IMR-90 (cell line): ENCODE results near the gene SLC24A3. TPM values are rescaled to one million over a fixed set of nuclear protein-coding genes. Genes with fewer than 3 reads are reported as not detected.

Source experiments
- ATAC-seq: fragments of 200-7000 bp; cut with Tn5 transposase; 2 replicates; pipeline ENCODE4 v1.9.1; 2020; ENCODE audit warnings: low read depth, mild to moderate bottlenecking, moderate library complexity
- BruUV-seq: library from RNA; stranded (reverse); fragments of 400-500 nt; replicated peaks from 2 replicates; lab custom pipeline; 2021; lab: Mats Ljungman, UMichigan
- CTCF ChIA-PET: fragments of 300-600 bp; formaldehyde crosslinking; extraction: SDS; loops from one replicate; lab custom pipeline; 2021; ENCODE audit warnings: antibody characterized with exemption; lab: Yijun Ruan, JAX
- POLR2A ChIA-PET: fragments of 300-600 bp; sonication (Branson Sonifier 250); formaldehyde crosslinking; loops from one replicate; lab custom pipeline; 2022; ENCODE audit warnings: antibody characterized with exemption; ENCODE audit not compliant: unreplicated experiment; lab: Charles Lee
- DNase-seq: peaks from one replicate; pipeline ENCODE4 v3.0.0; 2013
- H2AFZ ChIP-seq: replicated peaks from 2 replicates; pipeline ENCODE3; 2013; ENCODE audit warnings: low read length, mild to moderate bottlenecking; ENCODE audit not compliant: poor library complexity
- H2AK5ac ChIP-seq: 2 replicates; pipeline ENCODE4 v1.6.1; 2013; ENCODE audit warnings: low read depth, low read length, inconsistent platforms
- H2AK9ac ChIP-seq: replicated peaks from 2 replicates; pipeline ENCODE3; 2013; ENCODE audit warnings: mild to moderate bottlenecking, low read depth, low read length, moderate library complexity; ENCODE audit not compliant: poor library complexity
- H2BK120ac ChIP-seq: 2 replicates; pipeline ENCODE4 v1.6.1; 2013; ENCODE audit warnings: low read depth, low read length, inconsistent platforms
- H2BK15ac ChIP-seq: 3 replicates; pipeline ENCODE4 v1.6.1; 2013; ENCODE audit warnings: low read depth, low read length, inconsistent platforms
- H2BK20ac ChIP-seq: 2 replicates; pipeline ENCODE4 v1.6.1; 2013; ENCODE audit warnings: low read depth, mild to moderate bottlenecking, inconsistent platforms, low read length, moderate library complexity
- H2BK5ac ChIP-seq: 2 replicates; pipeline ENCODE4 v1.6.1; 2013; ENCODE audit warnings: mild to moderate bottlenecking, low read depth, low read length, inconsistent platforms; ENCODE audit not compliant: poor library complexity, severe bottlenecking
- H3K14ac ChIP-seq: replicated peaks from 2 replicates; pipeline ENCODE4 v1.6.1; 2013; ENCODE audit warnings: low read depth, low read length, inconsistent platforms
- H3K18ac ChIP-seq: 2 replicates; pipeline ENCODE4 v1.6.1; 2013; ENCODE audit warnings: low read depth, low read length, control low read depth
- H3K23ac ChIP-seq: 2 replicates; pipeline ENCODE4 v1.6.1; 2013; ENCODE audit warnings: low read depth, low read length, inconsistent platforms
- H3K27ac ChIP-seq: 2 replicates; pipeline ENCODE4 v1.5.1; 2013; ENCODE audit warnings: mild to moderate bottlenecking, control low read depth, low read length; ENCODE audit not compliant: insufficient read depth
- H3K27me3 ChIP-seq: 2 replicates; pipeline ENCODE4 v1.6.1; 2013; ENCODE audit warnings: low read length; ENCODE audit not compliant: control insufficient read depth, insufficient read depth
- H3K36me3 ChIP-seq: 2 replicates; pipeline ENCODE4 v1.6.1; 2013; ENCODE audit warnings: low read length, mixed read lengths; ENCODE audit not compliant: control insufficient read depth, insufficient read depth
- H3K4ac ChIP-seq: 2 replicates; pipeline ENCODE4 v1.6.1; 2013; ENCODE audit warnings: low read depth, low read length, inconsistent platforms
- H3K4me1 ChIP-seq: 2 replicates; pipeline ENCODE4 v1.6.1; 2013; ENCODE audit warnings: low read length, mixed read lengths; ENCODE audit not compliant: control insufficient read depth, insufficient read depth
- H3K4me2 ChIP-seq: 2 replicates; pipeline ENCODE4 v1.6.1; 2013; ENCODE audit warnings: low read depth, mild to moderate bottlenecking, control low read depth, low read length, moderate library complexity
- H3K4me3 ChIP-seq: 2 replicates; pipeline ENCODE4 v1.5.1; 2013; ENCODE audit warnings: low read depth, mild to moderate bottlenecking, control low read depth, low read length, moderate library complexity; ENCODE audit not compliant: insufficient read depth
- H3K56ac ChIP-seq: 2 replicates; pipeline ENCODE4 v1.6.1; 2013; ENCODE audit warnings: low read length, inconsistent platforms; ENCODE audit not compliant: insufficient read depth; ENCODE audit errors: extremely low read depth
- H3K79me1 ChIP-seq, 2 experiments: 2 replicates each; pipeline ENCODE4 v1.6.1; 2013; ENCODE audit warnings: low read length in 2 of 2, inconsistent platforms in 1 of 2, low read depth in 1 of 2
- H3K9ac ChIP-seq: 2 replicates; pipeline ENCODE4 v1.6.1; 2013; ENCODE audit warnings: low read depth, low read length, control low read depth
- H3K9me1 ChIP-seq: 2 replicates; pipeline ENCODE4 v1.6.1; 2013; ENCODE audit warnings: low read length, inconsistent platforms; ENCODE audit not compliant: insufficient read depth
- H3K9me3 ChIP-seq: 2 replicates; pipeline ENCODE4 v1.6.1; 2013; ENCODE audit warnings: low read length; ENCODE audit not compliant: control insufficient read depth, insufficient read depth
- H4K20me1 ChIP-seq: 2 replicates; pipeline ENCODE4 v1.6.1; 2013; ENCODE audit warnings: low read length, inconsistent platforms; ENCODE audit not compliant: insufficient read depth
- H4K5ac ChIP-seq: 2 replicates; pipeline ENCODE4 v1.6.1; 2013; ENCODE audit warnings: mild to moderate bottlenecking, low read depth, low read length, control low read depth
- H4K8ac ChIP-seq, 2 experiments: 2 replicates each; pipeline ENCODE4 v1.6.1; 2013; ENCODE audit warnings: low read depth in 2 of 2, low read length in 2 of 2, control low read depth in 1 of 2, inconsistent platforms in 1 of 2
- H4K91ac ChIP-seq: 2 replicates; pipeline ENCODE4 v1.6.1; 2013; ENCODE audit warnings: low read depth, low read length, inconsistent platforms; ENCODE audit not compliant: insufficient read depth
- BHLHE40 ChIP-seq: fragments of 150-350 bp; IDR thresholded peaks from 2 replicates; pipeline ENCODE4 v1.6.1; 2016; ENCODE audit warnings: mild to moderate bottlenecking, low read depth, low read length
- CEBPB ChIP-seq: IDR thresholded peaks from 2 replicates; pipeline ENCODE4 v1.6.1; 2012; ENCODE audit warnings: low read depth, low read length, improper control_type of control experiment
- CHD1 ChIP-seq: IDR thresholded peaks from 2 replicates; pipeline ENCODE4 v1.6.1; 2012; ENCODE audit warnings: low read depth, low read length, improper control_type of control experiment
- FOS ChIP-seq: fragments of 150-350 bp; IDR thresholded peaks from 2 replicates; pipeline ENCODE4 v1.6.1; 2016; ENCODE audit warnings: low read depth, low read length
- MAFK ChIP-seq: IDR thresholded peaks from 2 replicates; pipeline ENCODE4 v1.6.1; 2012; ENCODE audit warnings: low read depth, low read length, improper control_type of control experiment
- MAZ ChIP-seq: IDR thresholded peaks from 2 replicates; pipeline ENCODE4 v1.6.1; 2012; ENCODE audit warnings: low read depth, mild to moderate bottlenecking, low read length, improper control_type of control experiment, moderate library complexity, borderline replicate concordance
- MXI1 ChIP-seq: IDR thresholded peaks from 2 replicates; pipeline ENCODE4 v1.6.1; 2012; ENCODE audit warnings: low read depth, mild to moderate bottlenecking, low read length, moderate library complexity, borderline replicate concordance
- NFE2L2 ChIP-seq: fragments of 150-350 bp; IDR thresholded peaks from 2 replicates; pipeline ENCODE4 v1.6.1; 2016; ENCODE audit warnings: low read depth, mild to moderate bottlenecking, low read length
- POLR2A ChIP-seq: IDR thresholded peaks from 2 replicates; pipeline ENCODE4 v1.6.1; 2012; ENCODE audit warnings: mild to moderate bottlenecking, low read depth, low read length
- RAD21 ChIP-seq: IDR thresholded peaks from 2 replicates; pipeline ENCODE4 v1.6.1; 2012; ENCODE audit warnings: low read length, improper control_type of control experiment
- RCOR1 ChIP-seq: IDR thresholded peaks from 2 replicates; pipeline ENCODE4 v1.6.1; 2012; ENCODE audit warnings: mild to moderate bottlenecking, low read length, improper control_type of control experiment; ENCODE audit not compliant: insufficient replicate concordance
- RFX5 ChIP-seq: IDR thresholded peaks from 2 replicates; pipeline ENCODE4 v1.8.0; 2012; ENCODE audit warnings: low read depth, mild to moderate bottlenecking, low read length, moderate library complexity
- WGBS, 2 experiments: methylation state at CpG; one replicate each; pipeline versions ENCODE4 v1.1.5 to v1.1.7; 2013; ENCODE audit warnings: missing lambda C conversion rate in 2 of 2; ENCODE audit not compliant: insufficient read length in 1 of 2; ENCODE audit errors: extremely low coverage in 2 of 2; 5-methylcytosine and 5-hydroxymethylcytosine counted together
- dilution Hi-C: fragments of 300-500 bp; cut with HindIII; formaldehyde crosslinking; loops from one replicate; pipeline ENCODE4 v1.14.3; 2018; ENCODE audit warnings: low sequenced_read_pairs; ENCODE audit not compliant: unreplicated experiment
- in situ Hi-C: fragments of 300-500 bp; cut with MboI; formaldehyde crosslinking; loops from 3 replicates; pipeline ENCODE4 v1.14.3; 2019; ENCODE audit warnings: low sequenced_read_pairs, inconsistent platforms, mixed read lengths
- intact Hi-C: fragments of 100-400 bp; cut with micrococcal nuclease; formaldehyde crosslinking; loops from 2 replicates; pipeline ENCODE4 v1.10.0; 2022
- polyA plus RNA-seq, 3 experiments: library from polyadenylated mRNA; depleted of rRNA; stranded (reverse); fragments of >200 nt; gene quantifications; 2 replicates each; pipeline ENCODE4 v1.2.3, GENCODE V29; 2012; ENCODE audit warnings: low replicate concordance in 1 of 3
- total RNA-seq: library from RNA; depleted of rRNA; stranded (reverse); fragments of >200 nt; gene quantifications from 2 replicates; pipeline ENCODE4 v1.2.3, GENCODE V29; 2012
- TF ChIP-seq, protein P1 (sequence below): conservative IDR thresholded peaks from 2 replicates; pipeline ENCODE4 v1.5.1; 2012; ENCODE audit warnings: mild to moderate bottlenecking, low read depth, low read length, improper control_type of control experiment
- TF ChIP-seq, protein P2 (sequence below): fragments of 150-350 bp; IDR thresholded peaks from 2 replicates; pipeline ENCODE4 v1.6.1; 2017; ENCODE audit warnings: mild to moderate bottlenecking, antibody characterized with exemption, low read length, low read depth
- TF ChIP-seq, protein P3 (sequence below): fragments of 150-350 bp; IDR thresholded peaks from 2 replicates; pipeline ENCODE4 v1.6.1; 2016; ENCODE audit warnings: low read depth, mild to moderate bottlenecking, low read length, moderate library complexity, borderline replicate concordance

The SLC24A3 gene
- total and polyA plus RNA-seq, 2 of the 4 experiments (the other 2 are of a cell fraction) = not detected

DNA sequence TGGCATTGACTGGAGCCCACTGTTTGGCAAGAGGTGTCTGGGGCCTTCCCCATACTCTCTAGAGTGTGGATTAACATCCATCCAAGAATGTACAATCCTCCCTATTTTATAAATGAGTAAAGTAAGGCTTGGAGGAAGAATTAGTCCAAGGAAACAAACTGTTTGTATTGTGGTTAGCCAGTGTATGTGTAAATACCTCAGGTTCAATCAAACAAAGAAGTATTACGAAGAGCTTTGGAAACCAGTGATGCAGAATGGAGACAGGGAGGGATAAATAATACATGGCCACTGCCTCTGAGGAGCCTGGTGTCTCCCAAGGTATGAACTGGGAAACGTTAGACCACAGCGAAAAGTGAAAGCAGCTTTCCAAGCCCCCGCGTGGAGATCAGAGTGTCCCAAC lies 319.0 kb downstream of the SLC24A3 start:
- no peak overlapping the region for H4K8ac ChIP-seq
- no peak overlapping the region for H3K14ac ChIP-seq
- no peak overlapping the region for H3K27ac ChIP-seq
- 69% methylated on average over 2 of the region's 5 CpGs; no CpG with 5 or more reads in 1 of the 2 experiments for WGBS, 2 experiments
- H3K27me3 ChIP-seq = no peaks in the 10 kb centered on the region
- no peak overlapping the region for H4K5ac ChIP-seq
- H2BK120ac ChIP-seq = no peak overlapping the region
- dilution Hi-C loops = no loop called here
- no peak for TF ChIP-seq POLR2A
- no peak for TF ChIP-seq CHD1
- TF ChIP-seq MAFK = no peak
- TF ChIP-seq FOS = no peak
- TF ChIP-seq, protein P1, sequence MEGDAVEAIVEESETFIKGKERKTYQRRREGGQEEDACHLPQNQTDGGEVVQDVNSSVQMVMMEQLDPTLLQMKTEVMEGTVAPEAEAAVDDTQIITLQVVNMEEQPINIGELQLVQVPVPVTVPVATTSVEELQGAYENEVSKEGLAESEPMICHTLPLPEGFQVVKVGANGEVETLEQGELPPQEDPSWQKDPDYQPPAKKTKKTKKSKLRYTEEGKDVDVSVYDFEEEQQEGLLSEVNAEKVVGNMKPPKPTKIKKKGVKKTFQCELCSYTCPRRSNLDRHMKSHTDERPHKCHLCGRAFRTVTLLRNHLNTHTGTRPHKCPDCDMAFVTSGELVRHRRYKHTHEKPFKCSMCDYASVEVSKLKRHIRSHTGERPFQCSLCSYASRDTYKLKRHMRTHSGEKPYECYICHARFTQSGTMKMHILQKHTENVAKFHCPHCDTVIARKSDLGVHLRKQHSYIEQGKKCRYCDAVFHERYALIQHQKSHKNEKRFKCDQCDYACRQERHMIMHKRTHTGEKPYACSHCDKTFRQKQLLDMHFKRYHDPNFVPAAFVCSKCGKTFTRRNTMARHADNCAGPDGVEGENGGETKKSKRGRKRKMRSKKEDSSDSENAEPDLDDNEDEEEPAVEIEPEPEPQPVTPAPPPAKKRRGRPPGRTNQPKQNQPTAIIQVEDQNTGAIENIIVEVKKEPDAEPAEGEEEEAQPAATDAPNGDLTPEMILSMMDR = no peak
- TF ChIP-seq MAZ = no peak
- no peak for TF ChIP-seq CEBPB
- TF ChIP-seq, protein P2, sequence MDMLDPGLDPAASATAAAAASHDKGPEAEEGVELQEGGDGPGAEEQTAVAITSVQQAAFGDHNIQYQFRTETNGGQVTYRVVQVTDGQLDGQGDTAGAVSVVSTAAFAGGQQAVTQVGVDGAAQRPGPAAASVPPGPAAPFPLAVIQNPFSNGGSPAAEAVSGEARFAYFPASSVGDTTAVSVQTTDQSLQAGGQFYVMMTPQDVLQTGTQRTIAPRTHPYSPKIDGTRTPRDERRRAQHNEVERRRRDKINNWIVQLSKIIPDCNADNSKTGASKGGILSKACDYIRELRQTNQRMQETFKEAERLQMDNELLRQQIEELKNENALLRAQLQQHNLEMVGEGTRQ = no peak
- TF ChIP-seq BHLHE40 = no peak
- no peak for TF ChIP-seq RCOR1
- no peak for TF ChIP-seq RFX5
- TF ChIP-seq RAD21 = no peak
- no peak for TF ChIP-seq MXI1
- TF ChIP-seq NFE2L2 = no peak
- TF ChIP-seq, protein P3, sequence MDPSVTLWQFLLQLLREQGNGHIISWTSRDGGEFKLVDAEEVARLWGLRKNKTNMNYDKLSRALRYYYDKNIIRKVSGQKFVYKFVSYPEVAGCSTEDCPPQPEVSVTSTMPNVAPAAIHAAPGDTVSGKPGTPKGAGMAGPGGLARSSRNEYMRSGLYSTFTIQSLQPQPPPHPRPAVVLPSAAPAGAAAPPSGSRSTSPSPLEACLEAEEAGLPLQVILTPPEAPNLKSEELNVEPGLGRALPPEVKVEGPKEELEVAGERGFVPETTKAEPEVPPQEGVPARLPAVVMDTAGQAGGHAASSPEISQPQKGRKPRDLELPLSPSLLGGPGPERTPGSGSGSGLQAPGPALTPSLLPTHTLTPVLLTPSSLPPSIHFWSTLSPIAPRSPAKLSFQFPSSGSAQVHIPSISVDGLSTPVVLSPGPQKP = no peak
- ChIA-PET POLR2A (no interaction called here), CTCF (no interaction called here)
- no peak overlapping the region for H2AK9ac ChIP-seq
- H2BK5ac ChIP-seq = no peak overlapping the region
- H3K79me1 ChIP-seq = no peaks in the 10 kb centered on the region
- no peaks in the 10 kb centered on the region for H3K36me3 ChIP-seq
- intact Hi-C loops = no loop called here
- no peaks in the 10 kb centered on the region for H3K4me1 ChIP-seq
- H3K4ac ChIP-seq = no peak overlapping the region
- no peak overlapping the region for H3K9ac ChIP-seq
- H3K4me2 ChIP-seq = no peak overlapping the region
- no peak overlapping the region for H3K56ac ChIP-seq
- no TSS peak for BruUV-seq
- DNase-seq = no peak
- no peaks in the 10 kb centered on the region for H4K20me1 ChIP-seq
- no peak overlapping the region for H2BK20ac ChIP-seq
- no peak overlapping the region for H4K91ac ChIP-seq
- H3K18ac ChIP-seq = no peak overlapping the region
- no peak overlapping the region for H2BK15ac ChIP-seq
- no peak overlapping the region for H2AK5ac ChIP-seq
- no peaks in the 10 kb centered on the region for H3K9me3 ChIP-seq
- in situ Hi-C loops = no loop called here
- no peaks in the 10 kb centered on the region for H3K9me1 ChIP-seq
- ATAC-seq = no peak
- H2AFZ ChIP-seq = no peak overlapping the region
- H3K23ac ChIP-seq = no peak overlapping the region
- no peak overlapping the region for H3K4me3 ChIP-seq
